CD8-positive, alpha-beta memory T cell (primary cell): ENCODE measurements around the gene SYNE2. TPM values are rescaled to one million over a fixed set of nuclear protein-coding genes. Genes with fewer than 3 reads are reported as not detected.
"Not testable (repeated sequence)": the region's sequence is repeated elsewhere in the genome, so short reads cannot be mapped to it uniquely, and the experiment has no call there.

Experiments
- CTCF ChIA-PET: fragments of 350-600 bp; sonication (Branson Sonifier 250); formaldehyde crosslinking; loops from one replicate; lab custom pipeline; 2021; ENCODE audit warnings: antibody characterized with exemption; lab: Charles Lee
- POLR2A ChIA-PET: fragments of 350-600 bp; sonication (Branson Sonifier 250); formaldehyde crosslinking; loops from one replicate; lab custom pipeline; 2021; ENCODE audit warnings: antibody characterized with exemption; lab: Charles Lee
- DNase-seq, 5 donors: peaks; one replicate each; pipeline versions ENCODE4 v3.0.0 to v3.0.0-alpha.2; 2020 to 2022; ENCODE audit warnings: mixed read lengths in 1 of 5
- H3K27ac ChIP-seq: one replicate; pipeline ENCODE4 v1.7.0; 2013; ENCODE audit warnings: low read depth, mild to moderate bottlenecking, low read length, moderate library complexity
- H3K27me3 ChIP-seq: 2 replicates; pipeline ENCODE4 v1.7.0; 2013; ENCODE audit warnings: low read length, mild to moderate bottlenecking; ENCODE audit not compliant: insufficient read depth, poor library complexity, severe bottlenecking
- H3K36me3 ChIP-seq: 2 replicates; pipeline ENCODE4 v1.7.0; 2013; ENCODE audit warnings: mild to moderate bottlenecking, low read length, moderate library complexity; ENCODE audit not compliant: insufficient read depth
- H3K4me1 ChIP-seq: 2 replicates; pipeline ENCODE4 v1.7.0; 2013; ENCODE audit warnings: mild to moderate bottlenecking, low read length, moderate library complexity; ENCODE audit not compliant: insufficient read depth
- H3K4me3 ChIP-seq: 2 replicates; pipeline ENCODE4 v1.7.0; 2013; ENCODE audit warnings: mild to moderate bottlenecking, low read length
- H3K9me3 ChIP-seq: 2 replicates; pipeline ENCODE4 v1.7.0; 2013; ENCODE audit warnings: mild to moderate bottlenecking, low read length
- H3K27ac Mint-ChIP-seq, 8 donors: one replicate each; pipeline ENCODE4 v1.8.0; 2020 to 2021; ENCODE audit warnings: mixed read lengths in 8 of 8, mild to moderate bottlenecking in 6 of 8, inconsistent platforms in 3 of 8, moderate library complexity in 3 of 8
- H3K27me3 Mint-ChIP-seq, 2 donors: one replicate each; pipeline ENCODE4 v1.8.0; 2020 to 2021; ENCODE audit warnings: mixed read lengths in 2 of 2, mild to moderate bottlenecking in 1 of 2, moderate library complexity in 1 of 2
- H3K36me3 Mint-ChIP-seq, 3 donors: one replicate each; pipeline ENCODE4 v1.8.0; 2020 to 2021; ENCODE audit warnings: mixed read lengths in 3 of 3, inconsistent platforms in 1 of 3, mild to moderate bottlenecking in 1 of 3
- H3K4me1 Mint-ChIP-seq, 3 donors: one replicate each; pipeline ENCODE4 v1.8.0; 2020 to 2021; ENCODE audit warnings: mixed read lengths in 3 of 3, inconsistent platforms in 1 of 3, mild to moderate bottlenecking in 1 of 3
- H3K4me3 Mint-ChIP-seq, 7 donors: one replicate each; pipeline ENCODE4 v1.8.0; 2020 to 2021; ENCODE audit warnings: mixed read lengths in 7 of 7, mild to moderate bottlenecking in 6 of 7, moderate library complexity in 4 of 7, inconsistent platforms in 2 of 7
- H3K9me3 Mint-ChIP-seq, 5 donors: one replicate each; pipeline ENCODE4 v1.8.0; 2020 to 2022; ENCODE audit warnings: mixed read lengths in 5 of 5, mild to moderate bottlenecking in 3 of 5, moderate library complexity in 2 of 5, inconsistent platforms in 1 of 5
- polyA plus RNA-seq: library from polyadenylated mRNA; unstranded; fragments of 300-500 nt; fragmentation: Illumina TruSeq; gene quantifications from one replicate; pipeline ENCODE4 v1.2.3, GENCODE V29; 2021
- total RNA-seq, 2 experiments: library from RNA; stranded (reverse); gene quantifications; one replicate each; pipeline ENCODE4 v1.2.3, GENCODE V29; 2021

The SYNE2 gene
- total and polyA plus RNA-seq, 3 experiments from 2014 or later: 45.2 to 104 (median 45.6) TPM

DNA sequence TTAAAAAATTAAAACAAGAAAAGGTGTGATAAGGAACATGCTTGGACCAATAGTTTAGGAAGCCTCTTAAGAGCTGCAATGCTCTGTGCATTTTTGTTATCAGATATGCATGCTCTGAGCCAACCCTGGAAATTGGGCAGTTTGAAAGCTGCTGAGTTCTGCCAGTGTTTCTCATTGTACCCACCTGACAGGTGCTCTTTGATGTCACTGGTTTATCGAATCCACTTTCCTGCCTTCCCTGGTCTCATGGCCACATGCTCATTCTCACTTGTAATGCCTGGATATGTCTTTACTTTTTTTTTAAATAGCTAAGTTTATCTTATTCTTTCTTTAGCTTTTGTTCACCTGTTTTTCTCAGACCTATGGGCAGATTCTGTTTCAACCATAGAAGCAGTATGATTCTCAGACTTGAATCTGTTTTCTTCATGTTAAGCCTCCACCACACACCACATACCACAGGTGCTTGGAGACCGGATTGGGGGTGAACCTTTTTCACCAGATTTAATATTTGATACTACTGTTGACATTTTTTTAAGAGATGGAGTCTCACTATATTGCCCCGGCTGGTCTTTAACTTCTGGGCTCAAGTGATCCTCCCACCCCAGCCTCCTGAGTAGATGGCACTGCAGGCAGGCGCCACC lies 350.7 kb downstream of the SYNE2 start:
- Mint-ChIP-seq H3K36me3 (peaks cover 0 to 80% (median 11%) of the 10 kb centered on the region in 3 donors), H3K4me3 (no peak overlapping the region), H3K27ac (peak overlapping the region in 5 of 8 donors; percentile 5 to 59 (median 26)), H3K27me3 (peaks cover 0 to 1% of the 10 kb centered on the region in 2 donors), H3K9me3 (no peaks in the 10 kb centered on the region), H3K4me1 (peaks cover 7 to 18% (median 9%) of the 10 kb centered on the region in 3 donors)
- POLR2A ChIA-PET: interaction anchor here (0.8 kb wide), 1 partner anchor 19 kb away, joined by 3 read pairs; no protein-coding TSS in a partner anchor
- no peak overlapping the region for H3K4me3 ChIP-seq
- no peak for DNase-seq
- no peaks in the 10 kb centered on the region for H3K27me3 ChIP-seq
- peaks cover 6% of the 10 kb centered on the region for H3K36me3 ChIP-seq
- no peaks in the 10 kb centered on the region for H3K4me1 ChIP-seq
- H3K27ac ChIP-seq: no peak overlapping the region
- no peaks in the 10 kb centered on the region for H3K9me3 ChIP-seq
- CTCF ChIA-PET: interaction anchor here (0.9 to 1.5 kb wide), 2 partner anchors 11 to 14 kb away, joined by 3 to 5 read pairs; no protein-coding TSS in a partner anchor

GRCh38 chr14:64208261-64208660 lies 355.5 kb downstream of the SYNE2 start:
- Histone ChIP-seq H3K27ac (no peak overlapping the region), H3K9me3 (no peaks in the 10 kb centered on the region), H3K36me3 (peaks cover 44% of the 10 kb centered on the region), H3K4me1 (no peaks in the 10 kb centered on the region), H3K27me3 (no peaks in the 10 kb centered on the region), H3K4me3 (no peak overlapping the region)
- Mint-ChIP-seq H3K4me1 (peaks cover 1 to 4% (median 2%) of the 10 kb centered on the region in 3 donors), H3K36me3 (peaks cover 0 to 89% (median 21%) of the 10 kb centered on the region in 3 donors), H3K27me3 (peaks cover 0 to 1% of the 10 kb centered on the region in 2 donors), H3K27ac (peak overlapping the region in 2 of 8 donors; percentile 27 to 44), H3K9me3 (no peaks in the 10 kb centered on the region), H3K4me3 (no peak overlapping the region)
- no peak for DNase-seq
- CTCF ChIA-PET: no interaction called here
- POLR2A ChIA-PET: no interaction called here

- no peaks in the 10 kb centered on the region for H3K9me3 Mint-ChIP-seq
- Histone ChIP-seq H3K4me1 (no peaks in the 10 kb centered on the region), H3K9me3 (no peaks in the 10 kb centered on the region), H3K36me3 (peaks cover 49% of the 10 kb centered on the region), H3K4me3 (no peak overlapping the region), H3K27ac (no peak overlapping the region), H3K27me3 (no peaks in the 10 kb centered on the region)
- no peak for DNase-seq
- no peak overlapping the region for H3K4me3 Mint-ChIP-seq
- peaks cover 0 to 1% of the 10 kb centered on the region in 2 donors for H3K27me3 Mint-ChIP-seq
- ChIA-PET POLR2A (interaction anchor here (0.7 kb wide), 1 partner anchor 15 kb away, joined by 3 read pairs; no protein-coding TSS in a partner anchor), CTCF (no interaction called here)
- no peaks in the 10 kb centered on the region for H3K4me1 Mint-ChIP-seq
- peaks cover 0 to 89% (median 21%) of the 10 kb centered on the region in 3 donors for H3K36me3 Mint-ChIP-seq
- H3K27ac Mint-ChIP-seq: peak overlapping the region in 2 of 8 donors; percentile 3 to 73
Measured at GRCh38 chr14:64208981-64209380, 356.2 kb downstream of the SYNE2 start.

DNA sequence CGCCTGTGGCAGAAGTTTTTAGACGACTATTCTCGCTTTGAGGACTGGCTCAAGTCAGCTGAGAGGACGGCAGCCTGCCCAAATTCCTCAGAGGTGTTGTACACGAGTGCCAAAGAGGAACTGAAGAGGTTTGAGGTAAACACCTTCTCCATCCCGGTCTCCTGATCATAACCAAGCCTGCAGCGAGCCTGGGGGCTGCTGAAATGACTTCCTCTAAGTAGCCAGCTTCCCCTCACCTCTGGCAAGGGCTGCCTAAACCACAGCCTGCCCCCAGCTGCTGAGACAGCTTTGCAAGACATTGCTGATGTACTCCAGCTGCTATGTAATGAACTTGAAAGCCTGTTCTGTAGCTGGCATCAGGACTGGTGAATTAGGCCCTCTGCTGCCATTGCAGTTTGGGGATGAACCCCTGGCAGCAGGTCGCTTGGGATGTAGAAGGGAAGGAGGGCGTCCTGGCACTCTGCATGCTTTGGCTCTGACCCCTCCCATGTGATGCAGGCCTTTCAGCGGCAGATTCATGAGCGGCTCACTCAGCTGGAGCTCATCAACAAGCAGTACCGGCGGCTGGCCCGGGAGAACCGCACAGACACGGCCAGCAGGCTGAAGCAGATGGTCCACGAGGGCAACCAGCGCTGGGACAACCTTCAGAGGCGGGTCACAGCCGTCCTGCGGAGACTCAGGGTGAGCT lies 356.8 kb downstream of the SYNE2 start:
- Histone ChIP-seq H3K27ac (no peak overlapping the region), H3K36me3 (peaks cover 54% of the 10 kb centered on the region), H3K4me1 (no peaks in the 10 kb centered on the region), H3K9me3 (no peaks in the 10 kb centered on the region), H3K4me3 (no peak overlapping the region), H3K27me3 (no peaks in the 10 kb centered on the region)
- no peaks in the 10 kb centered on the region for H3K9me3 Mint-ChIP-seq
- ChIA-PET CTCF (no interaction called here), POLR2A (interaction anchor here (0.7 kb wide), 1 partner anchor 15 kb away, joined by 3 read pairs; no protein-coding TSS in a partner anchor)
- no peak overlapping the region for H3K4me3 Mint-ChIP-seq
- H3K4me1 Mint-ChIP-seq: no peaks in the 10 kb centered on the region
- H3K27ac Mint-ChIP-seq: peak overlapping the region in 2 of 8 donors; percentile 43 to 73
- peaks cover 0 to 1% of the 10 kb centered on the region in 2 donors for H3K27me3 Mint-ChIP-seq
- no peak for DNase-seq
- peaks cover 0 to 89% (median 23%) of the 10 kb centered on the region in 3 donors for H3K36me3 Mint-ChIP-seq

- Mint-ChIP-seq H3K9me3 (no peaks in the 10 kb centered on the region), H3K36me3 (peaks cover 0 to 90% (median 23%) of the 10 kb centered on the region in 3 donors), H3K4me1 (no peaks in the 10 kb centered on the region), H3K27me3 (no peaks in the 10 kb centered on the region), H3K4me3 (no peak overlapping the region), H3K27ac (no peak overlapping the region)
- ChIA-PET CTCF (no interaction called here), POLR2A (no interaction called here)
- Histone ChIP-seq H3K4me1 (no peaks in the 10 kb centered on the region), H3K36me3 (peaks cover 55% of the 10 kb centered on the region), H3K9me3 (no peaks in the 10 kb centered on the region), H3K4me3 (no peak overlapping the region), H3K27me3 (no peaks in the 10 kb centered on the region), H3K27ac (no peak overlapping the region)
- no peak for DNase-seq
Measured at GRCh38 chr14:64210216-64210615, 357.4 kb downstream of the SYNE2 start.

DNA sequence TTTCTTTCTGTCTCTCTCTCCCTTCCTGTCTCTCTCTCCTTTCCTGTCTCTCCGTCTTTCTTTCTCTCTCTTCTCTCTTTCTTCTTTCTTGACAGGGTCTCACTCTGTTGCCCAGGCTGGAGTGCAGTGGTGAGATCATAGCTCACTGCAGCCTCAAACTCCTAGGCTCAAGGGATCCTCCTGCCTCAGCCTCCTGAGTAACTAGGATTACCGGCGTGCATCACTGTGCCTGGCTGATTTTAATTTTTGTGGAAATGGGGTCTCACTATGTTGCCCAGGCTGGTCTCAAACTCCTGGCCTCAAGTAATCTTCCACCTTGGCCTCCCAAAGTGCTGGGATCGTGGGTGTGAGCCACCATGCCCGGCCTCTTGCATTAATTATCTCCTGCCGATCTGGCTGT lies 358.1 kb downstream of the SYNE2 start:
- H3K27me3 Mint-ChIP-seq, H3K4me1 Mint-ChIP-seq, CTCF ChIA-PET, POLR2A ChIA-PET, H3K27ac ChIP-seq, H3K4me3 Mint-ChIP-seq, H3K9me3 ChIP-seq, H3K4me3 ChIP-seq, H3K4me1 ChIP-seq, H3K9me3 Mint-ChIP-seq, DNase-seq, H3K27me3 ChIP-seq: not testable (repeated sequence)
- peaks cover under 1 to 92% (median 25%) of the 10 kb centered on the region in 3 donors for H3K36me3 Mint-ChIP-seq
- H3K36me3 ChIP-seq: peaks cover 62% of the 10 kb centered on the region
- peak overlapping the region in 6 of 8 donors; percentile 12 to 94 (median 72) for H3K27ac Mint-ChIP-seq

GRCh38 chr14:64212666-64213065 lies 359.9 kb downstream of the SYNE2 start:
- no peaks in the 10 kb centered on the region for H3K9me3 Mint-ChIP-seq
- no peak overlapping the region for H3K4me3 Mint-ChIP-seq
- no peak overlapping the region for H3K27ac ChIP-seq
- H3K4me1 ChIP-seq: no peaks in the 10 kb centered on the region
- peaks cover 6 to 100% (median 34%) of the 10 kb centered on the region in 3 donors for H3K36me3 Mint-ChIP-seq
- no peaks in the 10 kb centered on the region for H3K27me3 Mint-ChIP-seq
- H3K27me3 ChIP-seq: no peaks in the 10 kb centered on the region
- no peak overlapping the region for H3K4me3 ChIP-seq
- peaks cover 76% of the 10 kb centered on the region for H3K36me3 ChIP-seq
- no peak for DNase-seq
- ChIA-PET POLR2A (no interaction called here), CTCF (interaction anchor here (1.2 kb wide), 1 partner anchor 10 kb away, joined by 3 read pairs; no protein-coding TSS in a partner anchor)
- H3K9me3 ChIP-seq: no peaks in the 10 kb centered on the region
- peak overlapping the region in 1 of 8 donors; percentile 38 for H3K27ac Mint-ChIP-seq
- no peaks in the 10 kb centered on the region for H3K4me1 Mint-ChIP-seq

DNA sequence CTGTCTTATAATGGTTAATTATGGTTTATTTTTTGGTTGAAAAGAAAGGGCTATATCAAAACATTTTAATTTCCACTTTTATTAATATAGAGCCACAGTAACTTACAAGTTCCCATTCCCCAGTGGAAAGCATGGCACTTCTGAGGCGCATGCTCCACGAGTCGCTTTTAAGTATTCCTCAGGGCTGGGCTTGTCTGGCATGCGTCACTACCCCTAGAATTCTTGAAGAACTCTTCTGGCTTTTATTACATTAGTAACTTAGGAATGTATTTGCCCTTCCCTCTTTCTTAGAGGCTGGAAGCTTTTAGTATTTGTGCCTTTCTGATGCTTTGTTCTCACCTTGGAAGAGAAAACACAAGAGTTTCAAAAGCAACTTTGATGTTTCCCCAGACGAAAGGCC lies 360.3 kb downstream of the SYNE2 start:
- H3K4me3 ChIP-seq: no peak overlapping the region
- no peaks in the 10 kb centered on the region for H3K9me3 Mint-ChIP-seq
- no peak overlapping the region for H3K4me3 Mint-ChIP-seq
- H3K36me3 Mint-ChIP-seq: peaks cover 6 to 100% (median 34%) of the 10 kb centered on the region in 3 donors
- no peaks in the 10 kb centered on the region for H3K9me3 ChIP-seq
- peaks cover 80% of the 10 kb centered on the region for H3K36me3 ChIP-seq
- no peaks in the 10 kb centered on the region for H3K4me1 ChIP-seq
- ChIA-PET CTCF (interaction anchor here (1.2 kb wide), 1 partner anchor 10 kb away, joined by 3 read pairs; no protein-coding TSS in a partner anchor), POLR2A (no interaction called here)
- no peaks in the 10 kb centered on the region for H3K27me3 Mint-ChIP-seq
- no peaks in the 10 kb centered on the region for H3K4me1 Mint-ChIP-seq
- no peaks in the 10 kb centered on the region for H3K27me3 ChIP-seq
- H3K27ac Mint-ChIP-seq: peak overlapping the region in 1 of 8 donors; percentile 24
- H3K27ac ChIP-seq: no peak overlapping the region
- no peak for DNase-seq
